GM10266 (cell line): ENCODE data around the gene CCL19.
A peak's percentile ranks its signal among the peaks of the same experiment; 100 is the strongest.

Source experiments
- DNase-seq: peaks from one replicate; pipeline ENCODE4 v3.0.0; 2012; ENCODE audit errors: extremely low spot score
- TF ChIP-seq, protein P1 (sequence below): IDR thresholded peaks from 2 replicates; pipeline ENCODE4 v1.5.1; 2012; ENCODE audit warnings: mild to moderate bottlenecking, low read depth; ENCODE audit not compliant: control insufficient read depth, insufficient read depth; ENCODE audit errors: missing control alignments

CCL19 gene

GRCh38 chr9:34709196-34709978 is 18.3 kb upstream of the CCL19 start:
- TF ChIP-seq, protein P1, sequence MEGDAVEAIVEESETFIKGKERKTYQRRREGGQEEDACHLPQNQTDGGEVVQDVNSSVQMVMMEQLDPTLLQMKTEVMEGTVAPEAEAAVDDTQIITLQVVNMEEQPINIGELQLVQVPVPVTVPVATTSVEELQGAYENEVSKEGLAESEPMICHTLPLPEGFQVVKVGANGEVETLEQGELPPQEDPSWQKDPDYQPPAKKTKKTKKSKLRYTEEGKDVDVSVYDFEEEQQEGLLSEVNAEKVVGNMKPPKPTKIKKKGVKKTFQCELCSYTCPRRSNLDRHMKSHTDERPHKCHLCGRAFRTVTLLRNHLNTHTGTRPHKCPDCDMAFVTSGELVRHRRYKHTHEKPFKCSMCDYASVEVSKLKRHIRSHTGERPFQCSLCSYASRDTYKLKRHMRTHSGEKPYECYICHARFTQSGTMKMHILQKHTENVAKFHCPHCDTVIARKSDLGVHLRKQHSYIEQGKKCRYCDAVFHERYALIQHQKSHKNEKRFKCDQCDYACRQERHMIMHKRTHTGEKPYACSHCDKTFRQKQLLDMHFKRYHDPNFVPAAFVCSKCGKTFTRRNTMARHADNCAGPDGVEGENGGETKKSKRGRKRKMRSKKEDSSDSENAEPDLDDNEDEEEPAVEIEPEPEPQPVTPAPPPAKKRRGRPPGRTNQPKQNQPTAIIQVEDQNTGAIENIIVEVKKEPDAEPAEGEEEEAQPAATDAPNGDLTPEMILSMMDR, result no peak
- DNase-seq, result no peak

GRCh38 chr9:34707130-34707529 is 16.1 kb upstream of the CCL19 start:
- no peak for DNase-seq
- TF ChIP-seq, protein P1, result no peak

DNA sequence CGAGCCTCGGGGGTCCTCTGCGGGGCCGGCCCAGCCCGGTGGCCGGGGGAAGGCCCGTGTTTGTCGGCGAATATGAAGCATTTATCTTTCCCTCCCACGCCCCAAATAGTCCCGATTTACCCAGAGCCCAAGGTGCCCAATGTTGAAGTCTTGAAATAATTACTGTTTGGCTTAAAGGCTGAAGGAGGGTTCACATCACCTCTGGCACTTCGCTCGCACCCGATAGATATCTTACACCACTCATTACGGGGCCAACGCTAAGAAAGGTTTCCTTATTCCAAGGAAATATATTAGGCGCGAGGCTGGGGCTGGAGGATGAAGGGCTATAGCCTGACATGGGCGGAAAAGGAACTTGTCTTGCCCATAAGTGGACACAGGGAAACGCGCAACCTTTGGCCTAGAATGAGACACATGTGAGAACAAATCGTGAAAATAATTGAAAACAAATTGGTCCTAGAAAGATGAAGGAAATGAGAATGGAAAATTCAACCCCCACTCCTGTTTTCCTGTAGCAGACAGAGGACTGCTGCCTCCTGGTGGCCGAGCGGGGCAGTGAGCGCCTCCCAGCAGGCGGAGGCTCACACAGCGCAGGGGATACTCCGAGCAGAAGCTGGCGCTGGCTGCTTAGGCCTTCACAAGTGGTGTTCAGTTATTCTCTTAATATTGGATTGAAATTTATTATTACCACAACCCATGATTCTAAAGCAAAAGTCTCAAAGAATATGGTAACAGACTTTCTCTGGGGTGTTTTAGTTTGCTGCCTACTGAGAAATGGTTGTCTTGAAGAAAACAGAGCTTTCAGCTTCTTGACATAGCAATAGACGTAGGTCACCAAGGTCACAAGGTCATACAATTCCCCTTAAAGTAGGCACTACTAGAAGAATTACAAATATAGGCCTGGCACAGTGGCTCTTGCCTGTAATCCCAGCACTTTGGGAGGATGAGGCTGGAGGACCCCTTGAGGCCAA is 11.0 kb upstream of the CCL19 start:
- TF ChIP-seq, protein P1, result peak; percentile 99

GRCh38 chr9:34701023-34701768 is 10.1 kb upstream of the CCL19 start:
- DNase-seq, result peak; percentile 78
- TF ChIP-seq, protein P1, result peak; percentile 75

More for the DNA sequence above, 11.0 kb upstream of the CCL19 start:
- peak; percentile 86 for DNase-seq

- TF ChIP-seq, protein P1, result no peak
- no peak for DNase-seq
Observed at GRCh38 chr9:34694811-34695210, 3.7 kb upstream of the CCL19 start.

DNA sequence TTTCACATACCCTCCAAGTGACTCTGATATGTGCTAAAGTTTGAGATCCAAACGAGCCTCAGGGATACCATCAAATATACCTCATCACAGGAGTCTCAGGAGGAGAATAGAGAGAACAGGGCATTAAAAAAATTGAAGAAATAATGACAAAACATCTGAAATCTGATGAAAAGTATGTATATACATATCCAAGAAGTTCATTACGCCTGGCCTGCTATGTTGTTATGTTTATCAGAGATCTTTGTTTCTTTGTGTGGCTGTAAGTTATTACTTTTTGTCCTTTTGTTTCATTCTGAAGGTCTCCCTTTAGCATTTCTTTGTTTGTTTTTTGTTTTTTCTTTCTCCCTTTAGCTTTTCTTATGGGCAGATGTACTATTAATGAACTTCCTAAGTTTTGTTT is 2.5 kb upstream of the CCL19 start:
- no peak for DNase-seq
- TF ChIP-seq, protein P1, result no peak

DNA sequence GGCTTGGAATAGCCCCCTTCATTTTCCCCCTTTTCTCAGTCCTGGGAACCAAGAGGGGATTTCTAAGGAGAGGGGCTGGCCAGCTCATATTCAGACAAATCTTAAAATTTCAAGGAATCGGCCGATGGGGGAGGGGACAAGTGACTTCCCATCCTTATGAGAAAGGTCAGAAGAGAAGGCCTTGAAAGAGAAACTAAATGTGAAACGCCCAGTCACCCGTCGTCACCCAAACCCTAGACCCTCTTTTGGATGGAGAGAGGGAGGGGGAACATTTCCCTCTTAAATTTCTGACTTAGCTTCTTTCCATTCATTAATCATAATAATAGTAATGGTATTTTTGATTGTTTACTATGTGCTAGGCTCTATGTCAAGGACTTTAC is 850 bp upstream of the CCL19 start:
- TF ChIP-seq, protein P1, result no peak

More for the DNA sequence above, 850 bp upstream of the CCL19 start:
- DNase-seq, result no peak
